A549 treated with ZK216348 at 1 μM for 4 hours (cell line): ENCODE measurements around the gene CRNKL1. TPM values are rescaled to one million over a fixed set of nuclear protein-coding genes. Genes with fewer than 3 reads are reported as not detected.

Experiments used
- total RNA-seq: library from RNA; stranded (reverse); fragments of 200-300 nt; extraction: Qiagen RNA extraction; gene quantifications from 5 replicates; pipeline ENCODE4 v1.2.3, GENCODE V29; 2022; ENCODE audit warnings: low read depth

The CRNKL1 gene
- 20.4 to 27.7 TPM (median 23.9 TPM) in 5 replicates for total RNA-seq

GRCh38 chr20:20052074-20052970 lies at the start of gene CRNKL1, which contains the start of gene CFAP61:
TSS of gene CRNKL1 (minus strand) at chr20:20052466. CDS start at chr20:20052342, 124 bp downstream.
TSS of gene CFAP61 (plus strand) at chr20:20052532. CDS start at chr20:20056654, 4,122 bp downstream.

GRCh38 chr20:20017001-20017843 lies 35.0 kb downstream of the CRNKL1 start, which contains the start of gene NAA20:
TSS of gene NAA20 (plus strand) at chr20:20017362. CDS start at chr20:20017397, 35 bp downstream.

Other genes with a start within 250 kb of the CRNKL1 start
- gene NAA20, start 35.1 kb downstream of the CRNKL1 start, total RNA-seq: 125 to 184 TPM (median 143 TPM) in 5 replicates
- gene CFAP61, start 66 bp upstream of the CRNKL1 start, total RNA-seq: 0.34 to 0.82 TPM (median 0.40 TPM) in 5 replicates